Mesothelial cell of epicardium (in vitro differentiated cells): ENCODE measurements around the gene LRRN4CL. TPM values are rescaled to one million over a fixed set of nuclear protein-coding genes. Genes with fewer than 3 reads are reported as not detected.

Experiments used
- DNase-seq, 2 experiments: peaks; one replicate each; pipeline ENCODE4 v3.0.0; 2021; ENCODE audit warnings: low spot score in 2 of 2; ENCODE audit not compliant: unreplicated experiment in 2 of 2
- H3K27ac Mint-ChIP-seq: 2 replicates; pipeline ENCODE4 v1.8.0; 2021; ENCODE audit warnings: mixed read lengths
- H3K27me3 Mint-ChIP-seq: 2 replicates; pipeline ENCODE4 v1.8.0; 2021; ENCODE audit warnings: low read depth, mixed read lengths
- H3K36me3 Mint-ChIP-seq: 2 replicates; pipeline ENCODE4 v1.8.0; 2021; ENCODE audit warnings: mixed read lengths
- H3K4me1 Mint-ChIP-seq: 2 replicates; pipeline ENCODE4 v1.8.0; 2021; ENCODE audit warnings: mixed read lengths
- H3K4me3 Mint-ChIP-seq: 2 replicates; pipeline ENCODE4 v1.8.0; 2021; ENCODE audit warnings: mild to moderate bottlenecking, moderate library complexity, mixed read lengths
- H3K9me3 Mint-ChIP-seq: 2 replicates; pipeline ENCODE4 v1.8.0; 2021; ENCODE audit warnings: mixed read lengths
- total RNA-seq: library from RNA; stranded (reverse); gene quantifications from 3 replicates; pipeline ENCODE4 v1.2.1, GENCODE V29; 2021
- TF ChIP-seq, protein P1 (sequence below): fragments of 200-600 bp; sonication (generic); IDR thresholded peaks from one replicate; pipeline ENCODE4 v1.5.0; 2021; ENCODE audit warnings: antibody characterized with exemption; ENCODE audit not compliant: unreplicated experiment

The LRRN4CL gene
- total RNA-seq, 1 donor from 2014 or later: 1.7 TPM

DNA sequence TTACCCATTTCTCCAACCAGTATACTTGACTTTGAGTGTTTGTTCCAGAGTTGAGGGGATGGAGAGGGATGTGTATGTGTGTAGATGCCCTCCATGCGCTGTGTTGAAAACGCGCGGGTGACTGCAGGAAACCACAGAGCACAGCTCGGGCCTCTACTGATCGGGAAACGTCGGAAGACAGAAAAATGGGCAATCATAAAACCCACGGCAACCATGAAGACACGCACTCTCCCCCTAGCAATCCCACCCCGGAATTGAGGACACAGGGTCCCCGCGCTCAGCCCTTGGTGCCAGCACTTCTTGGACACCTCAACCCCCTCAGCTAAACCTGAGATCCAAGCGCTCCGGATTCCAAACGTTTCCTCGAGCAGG, 18.1 kb downstream of the LRRN4CL start:
- H3K4me3 Mint-ChIP-seq: peak overlapping the region; percentile 100
- no peaks in the 10 kb centered on the region for H3K9me3 Mint-ChIP-seq
- TF ChIP-seq, protein P1, sequence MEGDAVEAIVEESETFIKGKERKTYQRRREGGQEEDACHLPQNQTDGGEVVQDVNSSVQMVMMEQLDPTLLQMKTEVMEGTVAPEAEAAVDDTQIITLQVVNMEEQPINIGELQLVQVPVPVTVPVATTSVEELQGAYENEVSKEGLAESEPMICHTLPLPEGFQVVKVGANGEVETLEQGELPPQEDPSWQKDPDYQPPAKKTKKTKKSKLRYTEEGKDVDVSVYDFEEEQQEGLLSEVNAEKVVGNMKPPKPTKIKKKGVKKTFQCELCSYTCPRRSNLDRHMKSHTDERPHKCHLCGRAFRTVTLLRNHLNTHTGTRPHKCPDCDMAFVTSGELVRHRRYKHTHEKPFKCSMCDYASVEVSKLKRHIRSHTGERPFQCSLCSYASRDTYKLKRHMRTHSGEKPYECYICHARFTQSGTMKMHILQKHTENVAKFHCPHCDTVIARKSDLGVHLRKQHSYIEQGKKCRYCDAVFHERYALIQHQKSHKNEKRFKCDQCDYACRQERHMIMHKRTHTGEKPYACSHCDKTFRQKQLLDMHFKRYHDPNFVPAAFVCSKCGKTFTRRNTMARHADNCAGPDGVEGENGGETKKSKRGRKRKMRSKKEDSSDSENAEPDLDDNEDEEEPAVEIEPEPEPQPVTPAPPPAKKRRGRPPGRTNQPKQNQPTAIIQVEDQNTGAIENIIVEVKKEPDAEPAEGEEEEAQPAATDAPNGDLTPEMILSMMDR: no peak
- no peaks in the 10 kb centered on the region for H3K27me3 Mint-ChIP-seq
- H3K36me3 Mint-ChIP-seq: peaks cover 9% of the 10 kb centered on the region
- DNase-seq: no peak
- H3K4me1 Mint-ChIP-seq: peaks cover 29% of the 10 kb centered on the region
- peak overlapping the region; percentile 99 for H3K27ac Mint-ChIP-seq

DNA sequence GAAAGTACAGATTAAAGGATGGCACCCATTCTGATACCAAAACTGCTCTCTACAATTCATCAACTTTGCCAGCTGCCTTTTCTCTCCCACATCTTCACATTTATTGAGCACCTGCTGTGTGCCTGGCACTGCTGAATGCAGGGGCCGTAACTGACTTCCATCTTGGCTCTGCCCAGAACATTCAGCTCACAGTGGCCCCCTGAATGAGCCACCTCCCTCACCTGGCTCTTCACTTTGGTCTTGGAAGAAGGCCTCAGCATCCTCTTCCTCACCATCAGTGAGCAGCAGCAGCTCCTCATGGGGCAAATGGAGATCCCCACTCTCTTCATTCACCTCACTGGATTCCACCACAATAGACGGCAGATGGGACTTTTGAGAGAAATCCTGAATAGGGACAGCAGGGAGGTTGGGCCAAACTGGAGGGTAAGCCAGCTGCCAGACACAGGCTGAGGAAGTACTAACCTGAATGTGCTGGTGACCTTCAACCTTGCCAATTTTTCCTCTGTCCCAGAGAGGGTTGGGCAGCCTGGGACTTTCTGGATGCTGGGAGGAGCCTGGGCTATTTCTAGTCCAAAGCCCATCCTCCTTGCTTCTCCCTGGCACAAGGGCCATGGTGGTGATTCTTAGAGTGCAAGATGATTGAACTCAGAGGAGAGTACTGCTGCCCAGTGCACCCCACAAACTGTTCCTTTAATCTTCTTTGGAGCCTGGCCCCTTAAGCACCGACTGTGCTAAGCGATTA, 19.7 kb downstream of the LRRN4CL start:
- no peaks in the 10 kb centered on the region for H3K9me3 Mint-ChIP-seq
- H3K4me1 Mint-ChIP-seq: peaks cover 32% of the 10 kb centered on the region
- no peak overlapping the region for H3K4me3 Mint-ChIP-seq
- no peaks in the 10 kb centered on the region for H3K27me3 Mint-ChIP-seq
- TF ChIP-seq, protein P1: no peak
- peaks cover 3% of the 10 kb centered on the region for H3K36me3 Mint-ChIP-seq
- H3K27ac Mint-ChIP-seq: peak overlapping the region; percentile 79
- no peak for DNase-seq

- H3K36me3 Mint-ChIP-seq: peaks cover 5% of the 10 kb centered on the region
- TF ChIP-seq, protein P1: no peak
- H3K27me3 Mint-ChIP-seq: no peaks in the 10 kb centered on the region
- DNase-seq: no peak
- no peaks in the 10 kb centered on the region for H3K9me3 Mint-ChIP-seq
- H3K4me3 Mint-ChIP-seq: peak overlapping the region; percentile 96
- H3K27ac Mint-ChIP-seq: peak overlapping the region; percentile 97
- H3K4me1 Mint-ChIP-seq: peaks cover 32% of the 10 kb centered on the region
These were observed 21.9 kb downstream of the LRRN4CL start for GRCh38 chr11:62667460-62667859.

DNA sequence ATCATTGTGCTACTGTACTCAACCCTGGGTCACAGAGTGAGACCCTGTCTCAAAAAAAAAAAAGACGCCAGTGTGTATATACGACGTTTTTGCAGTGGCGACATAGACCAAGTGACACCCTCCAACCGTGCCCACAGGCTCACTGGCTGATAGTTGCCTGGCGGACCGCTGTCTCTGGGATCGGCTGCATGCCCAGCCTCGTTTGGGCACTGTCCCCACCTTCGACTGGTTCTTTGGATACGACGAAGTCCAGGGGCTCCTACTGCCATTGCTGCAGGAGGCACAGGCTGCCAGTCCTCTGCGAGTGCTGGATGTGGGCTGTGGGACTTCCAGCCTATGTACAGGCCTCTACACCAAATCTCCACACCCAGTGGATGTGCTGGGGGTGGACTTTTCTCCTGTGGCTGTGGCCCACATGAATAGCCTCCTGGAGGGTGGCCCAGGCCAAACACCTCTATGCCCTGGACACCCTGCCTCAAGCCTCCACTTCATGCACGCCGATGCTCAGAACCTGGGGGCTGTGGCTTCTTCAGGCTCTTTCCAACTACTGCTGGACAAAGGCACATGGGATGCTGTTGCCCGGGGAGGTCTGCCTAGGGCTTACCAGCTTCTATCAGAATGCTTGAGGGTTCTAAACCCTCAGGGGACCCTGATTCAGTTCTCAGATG, 22.9 kb downstream of the LRRN4CL start:
- Mint-ChIP-seq H3K9me3 (no peaks in the 10 kb centered on the region), H3K36me3 (peaks cover 5% of the 10 kb centered on the region), H3K27ac (peak overlapping the region; percentile 97), H3K27me3 (no peaks in the 10 kb centered on the region), H3K4me1 (peaks cover 27% of the 10 kb centered on the region), H3K4me3 (peak overlapping the region; percentile 96)
- TF ChIP-seq, protein P1: no peak
- no peak for DNase-seq

DNA sequence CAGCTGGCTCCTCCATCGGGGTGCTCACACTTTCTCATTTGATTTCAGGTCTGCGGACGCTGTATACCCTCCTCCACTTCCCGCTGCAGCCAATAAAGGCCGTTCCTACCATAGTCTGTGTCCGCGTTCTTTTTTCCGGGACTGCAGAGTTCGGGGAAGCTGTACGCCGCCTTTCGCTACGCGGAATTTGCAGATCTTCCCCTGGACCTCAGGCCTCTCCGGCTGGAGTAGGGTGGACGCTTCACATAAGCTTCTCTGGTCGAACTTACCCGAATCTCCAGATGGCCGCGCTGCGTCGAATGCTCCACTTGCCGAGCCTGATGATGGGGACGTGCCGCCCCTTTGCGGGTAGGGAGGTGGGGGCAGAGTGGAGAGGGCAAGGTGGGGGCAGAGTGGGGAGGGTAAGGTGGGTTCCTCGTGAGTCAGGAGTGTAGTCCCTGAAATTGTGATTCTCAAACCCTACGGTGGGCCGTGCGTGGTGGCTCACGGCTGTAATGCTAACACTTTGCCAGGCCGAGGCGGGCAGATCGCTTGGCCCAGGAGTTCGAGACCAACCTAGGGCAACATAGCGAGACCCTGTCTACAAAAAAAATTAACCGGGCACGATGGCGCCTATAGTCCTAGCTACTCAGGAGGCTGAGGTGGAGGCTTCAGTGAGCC, 23.6 kb downstream of the LRRN4CL start:
- H3K4me1 Mint-ChIP-seq: peaks cover 21% of the 10 kb centered on the region
- H3K4me3 Mint-ChIP-seq: peak overlapping the region; percentile 96
- TF ChIP-seq, protein P1: no peak
- H3K36me3 Mint-ChIP-seq: peaks cover 5% of the 10 kb centered on the region
- no peak for DNase-seq
- no peaks in the 10 kb centered on the region for H3K27me3 Mint-ChIP-seq
- H3K27ac Mint-ChIP-seq: peak overlapping the region; percentile 97
- no peaks in the 10 kb centered on the region for H3K9me3 Mint-ChIP-seq
